SK-N-SH treated with all-trans-retinoic acid at 6 μM for 48 hours (cell line): ENCODE measurements around the gene CEND1.

Experiments
- ATAC-seq: fragments of 200-7000 bp; cut with Tn5 transposase; 3 replicates; pipeline ENCODE4 v1.9.1; 2020; ENCODE audit warnings: mild to moderate bottlenecking, moderate library complexity
- ARNTL ChIP-seq: fragments of 450-650 bp; formaldehyde crosslinking; IDR thresholded peaks from 2 replicates; pipeline ENCODE4 v1.5.0; 2020; ENCODE audit warnings: low read depth, mild to moderate bottlenecking, moderate library complexity, borderline replicate concordance
- BACH2 ChIP-seq: fragments of 250-450 bp; sonication (Bioruptor Pico); IDR thresholded peaks from 2 replicates; pipeline ENCODE4 v1.9.0; 2021; ENCODE audit warnings: mild to moderate bottlenecking, borderline replicate concordance
- CREB5 ChIP-seq: fragments of 250-450 bp; sonication (Bioruptor Pico); IDR thresholded peaks from 2 replicates; pipeline ENCODE4 v1.5.1; 2020; ENCODE audit warnings: low read depth, mild to moderate bottlenecking, moderate library complexity
- CSDC2 ChIP-seq: fragments of 250-450 bp; sonication (Bioruptor Pico); IDR thresholded peaks from 2 replicates; pipeline ENCODE4 v1.5.0; 2020; ENCODE audit warnings: mild to moderate bottlenecking, moderate library complexity
- CSRNP3 ChIP-seq: fragments of 250-450 bp; sonication (Bioruptor Pico); IDR thresholded peaks from 2 replicates; pipeline ENCODE4 v1.5.1; 2021; ENCODE audit warnings: mild to moderate bottlenecking, moderate library complexity
- ESRRG ChIP-seq: fragments of 250-450 bp; sonication (Bioruptor Pico); IDR thresholded peaks from 2 replicates; pipeline ENCODE4 v1.6.1; 2021; ENCODE audit warnings: mild to moderate bottlenecking
- GLIS3 ChIP-seq: fragments of 250-450 bp; sonication (Bioruptor Pico); IDR thresholded peaks from 2 replicates; pipeline ENCODE4 v1.5.0; 2020; ENCODE audit warnings: mild to moderate bottlenecking, moderate library complexity
- ISL1 ChIP-seq: fragments of 250-450 bp; sonication (Bioruptor Pico); IDR thresholded peaks from 2 replicates; pipeline ENCODE4 v2.1.2; 2022; ENCODE audit warnings: mild to moderate bottlenecking, moderate library complexity
- OSR1 ChIP-seq: fragments of 250-450 bp; sonication (Bioruptor Pico); IDR thresholded peaks from 2 replicates; pipeline ENCODE4 v1.8.0; 2022; ENCODE audit warnings: moderate library complexity, mild to moderate bottlenecking, inconsistent platforms
- PPARA ChIP-seq: fragments of 250-450 bp; sonication (Bioruptor Pico); IDR thresholded peaks from 2 replicates; pipeline ENCODE4 v1.5.0; 2020; ENCODE audit warnings: mild to moderate bottlenecking, borderline replicate concordance
- RARB ChIP-seq: fragments of 250-450 bp; sonication (Bioruptor Pico); IDR thresholded peaks from 2 replicates; pipeline ENCODE4 v1.8.0; 2021; ENCODE audit warnings: mild to moderate bottlenecking, moderate library complexity
- SNAI2 ChIP-seq: fragments of 250-450 bp; sonication (Bioruptor Pico); IDR thresholded peaks from 2 replicates; pipeline ENCODE4 v1.5.0; 2020; ENCODE audit warnings: mild to moderate bottlenecking, moderate library complexity
- TCF4 ChIP-seq: fragments of 250-450 bp; sonication (Bioruptor Pico); IDR thresholded peaks from 2 replicates; pipeline ENCODE4 v1.8.0; 2021; ENCODE audit warnings: mild to moderate bottlenecking, moderate library complexity, borderline replicate concordance
- TOX ChIP-seq: fragments of 250-450 bp; sonication (Bioruptor Pico); IDR thresholded peaks from 2 replicates; pipeline ENCODE4 v1.8.0; 2021; ENCODE audit warnings: mild to moderate bottlenecking, moderate library complexity, borderline replicate concordance
- ZC3H10 ChIP-seq: fragments of 250-450 bp; sonication (Bioruptor Pico); IDR thresholded peaks from 2 replicates; pipeline ENCODE4 v1.5.1; 2021; ENCODE audit warnings: mild to moderate bottlenecking, moderate library complexity
- ZFP3 ChIP-seq: fragments of 250-450 bp; sonication (Bioruptor Pico); IDR thresholded peaks from 2 replicates; pipeline ENCODE4 v1.5.0; 2020; ENCODE audit warnings: mild to moderate bottlenecking, moderate library complexity
- ZFP30 ChIP-seq: fragments of 450-650 bp; formaldehyde crosslinking; IDR thresholded peaks from 2 replicates; pipeline ENCODE4 v1.5.0; 2022; ENCODE audit warnings: mild to moderate bottlenecking, moderate library complexity
- ZNF70 ChIP-seq: fragments of 450-650 bp; formaldehyde crosslinking; IDR thresholded peaks from 2 replicates; pipeline ENCODE4 v1.5.0; 2020; ENCODE audit warnings: mild to moderate bottlenecking, moderate library complexity
- ZNF8 ChIP-seq: fragments of 450-650 bp; formaldehyde crosslinking; IDR thresholded peaks from 2 replicates; pipeline ENCODE4 v1.5.0; 2020; ENCODE audit warnings: mild to moderate bottlenecking, moderate library complexity
- TF ChIP-seq, protein P1 (sequence below): fragments of 250-450 bp; sonication (Bioruptor Pico); IDR thresholded peaks from 2 replicates; pipeline ENCODE4 v1.8.0; 2020; ENCODE audit warnings: mild to moderate bottlenecking, moderate library complexity, borderline replicate concordance
- TF ChIP-seq, protein P2 (sequence below): fragments of 250-450 bp; sonication (Bioruptor Pico); IDR thresholded peaks from 2 replicates; pipeline ENCODE4 v1.8.0; 2021; ENCODE audit warnings: low read depth, mild to moderate bottlenecking, moderate library complexity, borderline replicate concordance

The CEND1 gene

DNA sequence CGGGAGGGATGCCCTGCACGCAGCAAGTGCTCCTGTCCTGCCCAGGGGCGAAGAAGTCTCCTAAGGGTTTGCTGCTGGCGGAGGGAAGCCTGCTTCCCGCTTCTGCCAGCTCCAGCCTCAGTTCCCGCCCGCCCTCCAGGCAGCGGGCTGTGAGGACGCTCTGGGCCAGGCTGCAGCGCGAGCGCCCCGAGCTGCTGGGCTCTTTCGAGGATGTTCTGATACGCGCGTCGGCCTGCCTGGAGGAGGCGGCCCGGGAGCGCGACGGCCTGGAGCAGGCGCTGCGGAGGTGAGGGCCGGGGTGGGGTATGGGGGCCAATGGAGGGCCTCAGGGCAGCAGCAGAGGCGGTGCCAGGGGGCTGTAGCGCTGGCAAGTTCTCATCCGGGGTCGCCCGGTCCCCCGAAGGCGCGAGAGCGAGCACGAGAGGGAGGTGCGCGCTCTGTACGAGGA is 40.0 kb upstream of the CEND1 start:
- no peak for TF ChIP-seq CREB5 (CRISPR knock-in tag)
- TF ChIP-seq, protein P1, sequence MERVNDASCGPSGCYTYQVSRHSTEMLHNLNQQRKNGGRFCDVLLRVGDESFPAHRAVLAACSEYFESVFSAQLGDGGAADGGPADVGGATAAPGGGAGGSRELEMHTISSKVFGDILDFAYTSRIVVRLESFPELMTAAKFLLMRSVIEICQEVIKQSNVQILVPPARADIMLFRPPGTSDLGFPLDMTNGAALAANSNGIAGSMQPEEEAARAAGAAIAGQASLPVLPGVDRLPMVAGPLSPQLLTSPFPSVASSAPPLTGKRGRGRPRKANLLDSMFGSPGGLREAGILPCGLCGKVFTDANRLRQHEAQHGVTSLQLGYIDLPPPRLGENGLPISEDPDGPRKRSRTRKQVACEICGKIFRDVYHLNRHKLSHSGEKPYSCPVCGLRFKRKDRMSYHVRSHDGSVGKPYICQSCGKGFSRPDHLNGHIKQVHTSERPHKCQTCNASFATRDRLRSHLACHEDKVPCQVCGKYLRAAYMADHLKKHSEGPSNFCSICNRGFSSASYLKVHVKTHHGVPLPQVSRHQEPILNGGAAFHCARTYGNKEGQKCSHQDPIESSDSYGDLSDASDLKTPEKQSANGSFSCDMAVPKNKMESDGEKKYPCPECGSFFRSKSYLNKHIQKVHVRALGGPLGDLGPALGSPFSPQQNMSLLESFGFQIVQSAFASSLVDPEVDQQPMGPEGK (CRISPR knock-in tag): no peak
- no peak for ATAC-seq

DNA sequence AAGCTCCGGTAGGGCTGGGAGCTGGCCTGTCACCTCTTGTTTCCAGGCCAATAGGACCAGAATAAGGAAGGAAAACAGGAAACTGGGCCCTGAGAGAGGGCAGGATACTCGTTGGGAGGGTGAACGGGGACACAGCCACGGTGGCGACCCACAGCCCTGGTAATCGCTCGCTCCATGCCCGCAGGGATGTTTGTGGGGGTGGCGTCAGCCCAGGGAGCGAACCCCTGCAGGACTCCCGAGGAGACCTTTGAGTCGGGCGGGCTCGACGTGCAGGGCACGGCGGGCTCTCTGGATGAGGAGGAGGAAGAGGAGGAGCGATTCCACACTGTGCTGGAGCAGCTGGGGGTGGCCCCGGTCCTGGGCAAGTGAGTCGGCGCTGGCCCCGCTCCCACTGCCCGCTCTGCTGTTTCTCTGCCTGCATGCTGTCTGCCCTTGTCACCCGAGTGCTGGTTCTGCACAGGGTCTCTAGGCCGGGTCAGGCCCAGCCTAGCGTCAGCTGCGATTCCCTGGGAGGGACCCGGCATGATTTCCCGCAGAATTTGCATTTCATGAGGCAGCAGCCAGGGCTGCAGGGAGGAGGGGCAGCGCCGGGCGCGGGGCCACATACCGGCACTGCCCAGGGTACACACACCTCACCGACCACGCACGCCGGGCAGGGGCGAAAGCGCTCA is 39.4 kb upstream of the CEND1 start:
- no peak for ATAC-seq
- TF ChIP-seq TOX (CRISPR knock-in tag) (no peak), ARNTL (CRISPR knock-in tag) (no peak), ZNF8 (CRISPR knock-in tag) (no peak), ZC3H10 (CRISPR knock-in tag) (no peak), OSR1 (CRISPR knock-in tag) (no peak), ZFP3 (CRISPR knock-in tag) (no peak), ZNF70 (CRISPR knock-in tag) (no peak), GLIS3 (CRISPR knock-in tag) (no peak), RARB (CRISPR knock-in tag) (no peak), ESRRG (no peak), ISL1 (CRISPR knock-in tag) (no peak), CSDC2 (CRISPR knock-in tag) (no peak), SNAI2 (CRISPR knock-in tag) (no peak), CSRNP3 (CRISPR knock-in tag) (no peak), PPARA (CRISPR knock-in tag) (no peak), TCF4 (CRISPR knock-in tag) (no peak), ZFP30 (CRISPR knock-in tag) (no peak)
- TF ChIP-seq, protein P1 (CRISPR knock-in tag): no peak
- TF ChIP-seq, protein P2, sequence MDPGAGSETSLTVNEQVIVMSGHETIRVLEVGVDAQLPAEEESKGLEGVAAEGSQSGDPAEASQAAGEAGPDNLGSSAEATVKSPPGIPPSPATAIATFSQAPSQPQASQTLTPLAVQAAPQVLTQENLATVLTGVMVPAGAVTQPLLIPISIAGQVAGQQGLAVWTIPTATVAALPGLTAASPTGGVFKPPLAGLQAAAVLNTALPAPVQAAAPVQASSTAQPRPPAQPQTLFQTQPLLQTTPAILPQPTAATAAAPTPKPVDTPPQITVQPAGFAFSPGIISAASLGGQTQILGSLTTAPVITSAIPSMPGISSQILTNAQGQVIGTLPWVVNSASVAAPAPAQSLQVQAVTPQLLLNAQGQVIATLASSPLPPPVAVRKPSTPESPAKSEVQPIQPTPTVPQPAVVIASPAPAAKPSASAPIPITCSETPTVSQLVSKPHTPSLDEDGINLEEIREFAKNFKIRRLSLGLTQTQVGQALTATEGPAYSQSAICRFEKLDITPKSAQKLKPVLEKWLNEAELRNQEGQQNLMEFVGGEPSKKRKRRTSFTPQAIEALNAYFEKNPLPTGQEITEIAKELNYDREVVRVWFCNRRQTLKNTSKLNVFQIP (CRISPR knock-in tag): no peak
- TF ChIP-seq, all 23 proteins: peak for 0

GRCh38 chr11:828506-829175 is 38.8 kb upstream of the CEND1 start:
- no peak for ATAC-seq
- TF ChIP-seq, protein P2 (CRISPR knock-in tag): no peak
- no peak for TF ChIP-seq GLIS3 (CRISPR knock-in tag)
- TF ChIP-seq PPARA (CRISPR knock-in tag): no peak
- TF ChIP-seq, protein P1 (CRISPR knock-in tag): no peak
- no peak for TF ChIP-seq RARB (CRISPR knock-in tag)
- TF ChIP-seq ZNF70 (CRISPR knock-in tag): no peak
- TF ChIP-seq BACH2 (CRISPR knock-in tag): no peak
- no peak for TF ChIP-seq ZNF8 (CRISPR knock-in tag)
- TF ChIP-seq ISL1 (CRISPR knock-in tag): no peak
- no peak for TF ChIP-seq CREB5 (CRISPR knock-in tag)
- no peak for TF ChIP-seq ZC3H10 (CRISPR knock-in tag)
- no peak for TF ChIP-seq ARNTL (CRISPR knock-in tag)
- no peak for TF ChIP-seq SNAI2 (CRISPR knock-in tag)
- TF ChIP-seq CSDC2 (CRISPR knock-in tag): no peak
